Stomach (tissue), 9 donors: ENCODE measurements around the gene XG. TPM values are rescaled to one million over a fixed set of nuclear protein-coding genes. Genes with fewer than 3 reads are reported as not detected.
"Not testable (repeated sequence)": the region's sequence is repeated elsewhere in the genome, so short reads cannot be mapped to it uniquely, and the experiment has no call there.

Experiments
- DNase-seq, 2 donors: peaks; one replicate each; pipeline versions ENCODE4 v3.0.0 to v3.0.0-alpha.2; 2013 to 2019
- H3K27ac ChIP-seq, 5 donors: fragments of 200-600 bp in 4 of 5; sonication (generic) in 4 of 5; one replicate each; pipeline ENCODE4 v1.5.1; 2013 to 2019; ENCODE audit warnings: mild to moderate bottlenecking in 1 of 5, moderate library complexity in 1 of 5
- H3K27me3 ChIP-seq, 3 donors: fragments of 200-600 bp; sonication (generic); one replicate each; pipeline ENCODE4 v1.5.1; 2017 to 2019; ENCODE audit warnings: mixed run types in 1 of 3
- H3K36me3 ChIP-seq, 4 donors: fragments of 200-600 bp; sonication (generic); 1 replicate in 3 of 4; 2 replicates in 1 of 4; pipeline ENCODE4 v1.5.1; 2016 to 2019
- H3K4me1 ChIP-seq, 4 donors: fragments of 200-600 bp; sonication (generic); one replicate each; pipeline ENCODE4 v1.5.1; 2016 to 2019
- H3K4me3 ChIP-seq, 4 donors: fragments of 200-600 bp; sonication (generic) in 3 of 4; one replicate each; pipeline ENCODE4 v1.5.1; 2016 to 2019; ENCODE audit warnings: mild to moderate bottlenecking in 1 of 4
- H3K9me3 ChIP-seq, 4 donors: fragments of 200-600 bp; sonication (generic); one replicate each; pipeline ENCODE4 v1.5.1; 2016 to 2019
- EP300 ChIP-seq: sonication (generic); formaldehyde crosslinking; IDR thresholded peaks from one replicate; pipeline ENCODE4 v1.6.1; 2017; ENCODE audit warnings: antibody characterized with exemption
- POLR2A ChIP-seq, 4 donors: fragments of 450-650 bp; IDR thresholded peaks; one replicate each; pipeline ENCODE4 v1.6.1; 2016; ENCODE audit warnings: antibody characterized with exemption in 4 of 4, control low read depth in 2 of 4, mild to moderate bottlenecking in 1 of 4, moderate library complexity in 1 of 4
- POLR2AphosphoS5 ChIP-seq, 3 donors: sonication (generic); formaldehyde crosslinking; IDR thresholded peaks; one replicate each; pipeline ENCODE4 v1.6.1; 2016; ENCODE audit warnings: antibody characterized with exemption in 3 of 3
- WGBS, 5 donors: extraction: QIAGEN DNeasy Blood & Tissue Kit in 3 of 5; methylation state at CpG; one replicate each; pipeline versions ENCODE4 v1.1.5 to v1.1.7; 2013 to 2018; 5-methylcytosine and 5-hydroxymethylcytosine counted together
- intact Hi-C: fragments of 100-400 bp; cut with DNase I; formaldehyde crosslinking; loops from one replicate; pipeline ENCODE4 v1.15.1; 2023; ENCODE audit warnings: low total_unique reads
- polyA plus RNA-seq, 3 donors: library from polyadenylated mRNA; stranded (reverse); fragments of 200-250 nt; gene quantifications; one replicate each; pipeline ENCODE4 v1.2.3, GENCODE V29; 2013
- total RNA-seq, 5 donors: library from RNA; depleted of rRNA; stranded (reverse); fragments of >200 nt; gene quantifications; one replicate each; pipeline versions ENCODE4 v1.1.0 to v1.2.3, GENCODE V29; 2014 to 2016
- TF ChIP-seq, protein P1 (sequence below), 7 experiments: fragments of 450-650 bp in 4 of 7; fragments of 200-600 bp in 3 of 7; sonication (generic) in 3 of 7; IDR thresholded peaks; one replicate each; pipeline ENCODE4 v1.5.1; 2016 to 2019; ENCODE audit warnings: antibody characterized with exemption in 7 of 7, control low read depth in 2 of 7, mild to moderate bottlenecking in 1 of 7
- donor health status: healthy with polysubstance abuse.
- donor health status: Bipolar disorder and iron deficiency.
- donor health status: healthy.

The XG gene
- total and polyA plus RNA-seq, 8 donors: 0.70 TPM; not detected in 7

DNA sequence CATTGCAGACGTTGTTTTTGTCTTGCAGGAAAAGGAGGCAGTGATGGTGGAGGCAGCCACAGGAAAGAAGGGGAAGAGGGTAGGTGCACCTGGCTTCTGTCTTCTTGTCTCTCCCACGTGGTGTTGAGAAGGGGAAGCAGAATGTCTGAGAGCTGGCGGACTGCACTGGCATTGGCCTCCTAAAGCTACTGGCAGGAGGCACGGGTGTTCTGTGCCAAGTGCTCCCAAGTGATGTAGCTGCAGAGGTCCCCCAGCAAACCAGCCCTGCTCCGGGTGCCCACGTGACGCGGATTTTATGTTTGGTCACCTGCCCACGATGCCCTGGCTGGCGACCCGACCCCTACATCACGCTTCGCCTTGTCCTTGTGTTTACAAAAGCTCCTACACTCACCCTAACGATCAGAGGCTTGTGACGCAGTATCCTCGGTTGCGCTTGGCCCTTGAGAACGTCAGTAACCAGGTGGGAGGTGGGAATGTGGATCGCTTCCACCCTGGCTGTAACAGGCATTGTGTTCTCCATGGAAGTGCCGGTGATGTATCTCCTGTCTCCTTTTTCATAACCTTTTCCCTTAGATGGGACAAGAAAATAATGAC is 28.5 kb upstream of the XG start:
- H3K4me1 ChIP-seq: no peaks in the 10 kb centered on the region
- intact Hi-C loops: no loop called here
- H3K27me3 ChIP-seq: no peaks in the 10 kb centered on the region
- 91 to 94% (median 92%) methylated on average over 20 of the region's 20 CpGs for WGBS, 5 donors
- peaks cover 78 to 100% (median 100%) of the 10 kb centered on the region in 4 donors for H3K36me3 ChIP-seq
- H3K27ac ChIP-seq: no peak overlapping the region
- TF ChIP-seq, protein P1, sequence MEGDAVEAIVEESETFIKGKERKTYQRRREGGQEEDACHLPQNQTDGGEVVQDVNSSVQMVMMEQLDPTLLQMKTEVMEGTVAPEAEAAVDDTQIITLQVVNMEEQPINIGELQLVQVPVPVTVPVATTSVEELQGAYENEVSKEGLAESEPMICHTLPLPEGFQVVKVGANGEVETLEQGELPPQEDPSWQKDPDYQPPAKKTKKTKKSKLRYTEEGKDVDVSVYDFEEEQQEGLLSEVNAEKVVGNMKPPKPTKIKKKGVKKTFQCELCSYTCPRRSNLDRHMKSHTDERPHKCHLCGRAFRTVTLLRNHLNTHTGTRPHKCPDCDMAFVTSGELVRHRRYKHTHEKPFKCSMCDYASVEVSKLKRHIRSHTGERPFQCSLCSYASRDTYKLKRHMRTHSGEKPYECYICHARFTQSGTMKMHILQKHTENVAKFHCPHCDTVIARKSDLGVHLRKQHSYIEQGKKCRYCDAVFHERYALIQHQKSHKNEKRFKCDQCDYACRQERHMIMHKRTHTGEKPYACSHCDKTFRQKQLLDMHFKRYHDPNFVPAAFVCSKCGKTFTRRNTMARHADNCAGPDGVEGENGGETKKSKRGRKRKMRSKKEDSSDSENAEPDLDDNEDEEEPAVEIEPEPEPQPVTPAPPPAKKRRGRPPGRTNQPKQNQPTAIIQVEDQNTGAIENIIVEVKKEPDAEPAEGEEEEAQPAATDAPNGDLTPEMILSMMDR (IDR thresholded peaks at IDR 0.05): no peak
- TF ChIP-seq POLR2A (IDR thresholded peaks at IDR 0.05) (no peak), EP300 (no peak), POLR2AphosphoS5 (IDR thresholded peaks at IDR 0.05) (no peak)
- no peak for DNase-seq
- no peak overlapping the region for H3K4me3 ChIP-seq
- H3K9me3 ChIP-seq: no peaks in the 10 kb centered on the region

DNA sequence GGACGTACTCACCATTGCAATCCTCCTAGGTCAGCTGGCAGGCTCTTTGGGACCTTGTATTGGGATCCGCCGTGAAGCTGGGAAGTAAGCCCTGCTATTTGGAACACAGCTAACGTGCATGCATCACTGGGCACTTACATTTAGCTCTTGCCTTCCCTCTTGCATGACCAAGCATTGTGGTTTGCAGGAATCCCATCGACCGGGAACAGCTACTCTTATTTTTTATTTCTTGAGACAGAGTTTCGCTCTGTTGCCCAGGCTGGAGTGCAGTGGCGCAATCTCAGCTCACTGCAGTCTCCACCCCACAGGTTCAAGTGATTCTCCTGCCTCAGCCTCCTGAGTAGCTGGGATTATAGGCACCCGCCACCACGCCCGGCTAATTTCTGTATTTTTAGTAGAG is 24.6 kb upstream of the XG start:
- intact Hi-C loops, H3K4me1 ChIP-seq, H3K27me3 ChIP-seq, DNase-seq, H3K4me3 ChIP-seq, H3K27ac ChIP-seq, H3K9me3 ChIP-seq: not testable (repeated sequence)
- peaks cover 68 to 100% (median 93%) of the 10 kb centered on the region in 4 donors for H3K36me3 ChIP-seq
- 94 to 99% (median 96%) methylated on average over 11 of the region's 11 CpGs for WGBS, 5 donors

DNA sequence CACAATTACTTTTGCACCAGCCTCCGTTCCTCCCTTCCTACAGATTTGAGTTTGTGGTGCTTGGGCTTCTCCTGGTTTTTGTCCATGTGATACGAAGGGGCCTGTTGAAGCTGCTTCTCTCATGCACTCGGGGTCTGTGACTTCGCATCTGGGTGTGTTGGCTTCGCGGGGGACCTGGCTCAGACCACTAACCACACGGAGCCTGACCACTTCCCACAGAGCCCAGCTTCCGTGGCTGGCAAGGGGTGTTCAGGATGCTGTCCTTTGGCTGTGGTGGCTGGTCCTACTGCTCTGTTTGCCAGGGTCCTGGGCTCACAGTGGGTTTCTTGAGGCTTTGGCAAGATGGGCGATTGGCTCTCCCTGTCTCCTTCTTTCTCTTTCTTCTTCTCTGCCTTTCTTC is 19.8 kb upstream of the XG start:
- H3K9me3 ChIP-seq: no peaks in the 10 kb centered on the region
- DNase-seq: no peak
- TF ChIP-seq, protein P1 (IDR thresholded peaks at IDR 0.05): no peak
- no peak for TF ChIP-seq POLR2AphosphoS5 (IDR thresholded peaks at IDR 0.05)
- TF ChIP-seq EP300: no peak
- no peak for TF ChIP-seq POLR2A (IDR thresholded peaks at IDR 0.05)
- H3K27me3 ChIP-seq: no peaks in the 10 kb centered on the region
- H3K4me3 ChIP-seq: no peak overlapping the region
- intact Hi-C loops: no loop called here
- no peaks in the 10 kb centered on the region for H3K4me1 ChIP-seq
- 80 to 98% (median 83%) methylated on average over 8 to 9 of the region's 9 CpGs for WGBS, 5 donors
- H3K27ac ChIP-seq: no peak overlapping the region
- peaks cover 38 to 95% (median 84%) of the 10 kb centered on the region in 4 donors for H3K36me3 ChIP-seq

DNA sequence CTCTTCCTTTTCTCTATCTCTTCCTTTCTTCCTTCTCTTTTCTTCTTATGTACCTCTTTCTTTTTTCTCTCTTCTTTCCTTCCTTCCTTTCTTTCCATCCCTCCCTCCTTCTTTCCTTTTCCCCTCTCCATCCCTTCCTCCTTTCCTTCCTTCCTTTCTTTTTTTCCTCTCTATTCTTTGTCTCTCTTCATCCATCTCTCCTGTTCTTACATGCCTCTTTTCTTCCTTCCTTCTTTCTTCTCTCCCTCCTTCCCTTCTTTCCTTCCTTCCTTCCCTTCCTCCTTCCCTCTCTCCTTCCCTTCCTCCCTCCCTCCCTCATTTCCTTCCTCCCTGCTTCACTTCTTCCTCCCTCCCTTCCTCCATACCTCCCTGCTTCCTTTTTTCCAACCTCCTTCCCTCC is 19.2 kb upstream of the XG start:
- TF ChIP-seq EP300 (no peak), POLR2AphosphoS5 (IDR thresholded peaks at IDR 0.05) (no peak), POLR2A (IDR thresholded peaks at IDR 0.05) (no peak)
- TF ChIP-seq, protein P1 (IDR thresholded peaks at IDR 0.05): no peak
- Histone ChIP-seq H3K9me3 (no peaks in the 10 kb centered on the region), H3K4me1 (no peaks in the 10 kb centered on the region), H3K4me3 (no peak overlapping the region), H3K27ac (no peak overlapping the region), H3K27me3 (no peaks in the 10 kb centered on the region), H3K36me3 (peaks cover 34 to 91% (median 79%) of the 10 kb centered on the region in 4 donors)
- DNase-seq: no peak
- intact Hi-C loops: no loop called here

DNA sequence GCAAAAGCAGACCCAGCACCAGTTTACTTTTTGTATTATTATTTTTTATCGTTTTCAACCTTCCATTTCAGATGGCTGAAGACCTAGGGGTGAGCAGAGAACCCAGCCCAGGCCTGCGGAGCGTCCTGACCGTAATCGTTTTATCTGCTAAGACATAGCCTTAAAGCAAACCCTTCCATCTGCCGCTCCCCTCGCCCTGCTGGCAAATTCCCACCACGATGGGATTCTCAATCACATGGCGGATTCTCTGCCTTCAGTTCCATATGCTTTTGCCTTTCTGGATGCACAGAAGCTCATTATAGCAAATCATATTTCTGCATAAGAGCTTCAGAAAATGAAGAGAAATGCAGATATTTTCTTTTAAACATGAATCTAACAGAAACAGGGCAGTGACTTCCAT is 18.6 kb upstream of the XG start:
- no peaks in the 10 kb centered on the region for H3K4me1 ChIP-seq
- H3K9me3 ChIP-seq: no peaks in the 10 kb centered on the region
- H3K36me3 ChIP-seq: peaks cover 33 to 91% (median 79%) of the 10 kb centered on the region in 4 donors
- intact Hi-C loops: no loop called here
- no peaks in the 10 kb centered on the region for H3K27me3 ChIP-seq
- no peak overlapping the region for H3K4me3 ChIP-seq
- 89 to 96% (median 95%) methylated on average over 9 of the region's 9 CpGs for WGBS, 5 donors
- DNase-seq: no peak
- no peak overlapping the region for H3K27ac ChIP-seq
- TF ChIP-seq POLR2A (IDR thresholded peaks at IDR 0.05) (no peak), POLR2AphosphoS5 (IDR thresholded peaks at IDR 0.05) (no peak), EP300 (no peak)
- TF ChIP-seq, protein P1 (IDR thresholded peaks at IDR 0.05): no peak
